Sciatic nerve (tissue), 2 donors: ENCODE data around the gene TECR. TPM values are rescaled to one million over a fixed set of nuclear protein-coding genes. Genes with fewer than 3 reads are reported as not detected.
"Not testable (repeated sequence)": the region's sequence is repeated elsewhere in the genome, so short reads cannot be mapped to it uniquely, and the experiment has no call there.

Experiments
- ATAC-seq: fragments of 200-7000 bp; cut with Tn5 transposase; one replicate; pipeline ENCODE4 v1.9.1; 2020; ENCODE audit warnings: mild to moderate bottlenecking, moderate library complexity
- DNase-seq: peaks from one replicate; pipeline ENCODE4 v3.0.0-alpha.2; 2020; ENCODE audit warnings: low spot score
- intact Hi-C: fragments of 100-400 bp; cut with DNase I; formaldehyde crosslinking; loops from one replicate; pipeline ENCODE4 v1.14.2; 2022
- total RNA-seq: library from RNA; stranded (reverse); fragmentation: NEBNext Ultra II Directional; extraction: Animal tissue kit (Norgen Biotek cat#: 25700); gene quantifications from one replicate; pipeline ENCODE4 v1.2.1, GENCODE V29; 2021
- donor health status: DM: no; HTN: no; CAD: no.
- donor health status: DM: no; HTN: no; CAD: no.

The TECR gene, protein sequence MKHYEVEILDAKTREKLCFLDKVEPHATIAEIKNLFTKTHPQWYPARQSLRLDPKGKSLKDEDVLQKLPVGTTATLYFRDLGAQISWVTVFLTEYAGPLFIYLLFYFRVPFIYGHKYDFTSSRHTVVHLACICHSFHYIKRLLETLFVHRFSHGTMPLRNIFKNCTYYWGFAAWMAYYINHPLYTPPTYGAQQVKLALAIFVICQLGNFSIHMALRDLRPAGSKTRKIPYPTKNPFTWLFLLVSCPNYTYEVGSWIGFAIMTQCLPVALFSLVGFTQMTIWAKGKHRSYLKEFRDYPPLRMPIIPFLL
- total RNA-seq, result 101 TPM

DNA sequence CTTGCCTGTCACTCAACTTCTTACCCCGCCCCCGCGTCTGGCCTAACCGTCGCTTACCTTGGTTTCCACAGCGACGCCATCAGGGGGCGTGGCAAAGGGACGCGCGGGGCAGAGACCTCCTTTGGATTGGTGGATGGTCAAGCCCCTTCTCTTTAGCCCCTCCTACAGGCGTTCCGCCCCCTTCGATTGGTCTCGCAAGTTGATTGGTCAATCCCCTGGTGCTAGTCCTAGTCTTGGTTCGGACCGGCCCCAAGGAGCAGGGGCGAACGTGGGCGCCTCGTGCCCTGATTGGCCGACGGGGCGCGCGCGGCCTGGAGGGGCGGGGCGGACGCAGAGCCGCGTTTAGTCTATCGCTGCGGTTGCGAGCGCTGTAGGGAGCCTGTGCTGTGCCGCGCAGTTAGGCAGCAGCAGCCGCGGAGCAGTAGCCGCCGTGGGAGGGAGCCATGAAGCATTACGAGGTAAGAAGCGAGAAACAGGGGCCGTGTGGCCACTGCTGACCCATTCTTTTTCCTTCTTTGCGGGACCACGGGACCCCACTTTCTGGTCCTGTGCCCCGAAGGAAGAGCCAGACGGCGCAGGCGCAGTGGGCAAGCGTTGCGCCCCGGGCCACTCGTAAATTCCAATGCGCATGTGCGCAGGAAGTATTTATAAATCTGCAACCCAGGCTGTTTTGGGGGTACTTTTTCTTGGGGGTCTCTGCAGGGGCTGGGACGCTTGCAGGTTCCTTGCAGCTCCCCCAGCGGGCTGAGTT lies at the start of gene TECR:
Gene TECR (plus strand): TSS at position 341 of the 751 bp plus-strand sequence. CDS start 103 bp downstream, at position 444.
- ATAC-seq (peak; percentile 98), DNase-seq (peak; percentile 100)
- intact Hi-C loops, result no loop called here

DNA sequence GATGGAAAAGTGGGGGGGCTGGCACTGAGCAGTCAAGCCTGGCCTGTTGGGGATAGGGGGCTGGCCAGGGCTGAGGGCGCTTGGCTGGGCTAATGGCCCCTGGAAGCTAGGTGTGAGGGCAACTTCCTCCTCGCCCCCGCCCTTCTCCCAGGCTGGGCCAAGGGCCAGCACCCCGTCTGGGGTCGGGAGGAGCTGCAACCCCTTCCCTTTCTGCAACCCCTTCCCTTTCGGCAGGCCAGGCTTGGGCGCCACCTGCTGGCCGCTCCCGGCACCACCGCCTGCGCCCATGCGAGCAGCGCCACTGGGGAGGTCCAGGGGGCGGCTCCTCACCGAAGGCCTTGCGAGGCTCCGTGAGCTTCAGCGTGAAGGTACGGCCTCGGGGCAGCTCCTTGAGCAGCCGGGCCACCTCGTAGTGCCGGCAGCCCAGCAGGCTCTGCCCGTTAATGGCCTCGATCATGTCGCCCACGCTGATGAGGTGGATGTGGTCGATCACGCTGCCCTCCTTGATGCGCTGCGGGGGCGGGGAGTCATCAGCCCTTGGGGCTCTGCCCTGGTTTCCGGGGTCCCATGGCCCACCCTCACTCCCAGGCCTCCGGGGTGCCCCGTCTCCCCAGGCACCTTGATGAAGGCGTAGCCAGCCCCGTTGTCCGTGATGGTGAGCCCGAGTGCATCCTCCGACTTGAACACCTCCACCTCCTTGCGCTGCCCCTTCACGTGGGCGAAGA lies 49.3 kb upstream of the TECR start:
- DNase-seq (no peak), ATAC-seq (no peak)
- intact Hi-C loops, result no loop called here

DNA sequence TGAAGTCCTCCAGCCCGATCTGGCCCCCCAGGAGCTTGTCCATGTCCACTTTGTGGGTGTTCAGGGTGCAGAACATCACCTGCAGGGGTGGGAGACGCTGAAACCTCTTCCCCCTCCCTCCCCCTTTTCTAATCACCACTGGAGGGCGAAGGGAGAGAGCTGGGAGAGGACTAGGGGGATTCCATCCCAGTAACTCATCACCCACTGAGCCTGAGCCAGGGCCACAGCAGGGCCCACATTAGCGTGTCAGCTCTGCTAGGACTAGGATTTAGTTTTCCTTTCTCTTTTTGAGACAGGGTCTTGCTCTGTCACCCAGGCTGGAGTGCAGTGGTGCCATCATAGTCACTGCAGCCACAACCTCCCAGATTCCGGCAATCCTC lies 48.7 kb upstream of the TECR start:
- DNase-seq, result no peak
- intact Hi-C loops, result no loop called here
- no peak for ATAC-seq

DNA sequence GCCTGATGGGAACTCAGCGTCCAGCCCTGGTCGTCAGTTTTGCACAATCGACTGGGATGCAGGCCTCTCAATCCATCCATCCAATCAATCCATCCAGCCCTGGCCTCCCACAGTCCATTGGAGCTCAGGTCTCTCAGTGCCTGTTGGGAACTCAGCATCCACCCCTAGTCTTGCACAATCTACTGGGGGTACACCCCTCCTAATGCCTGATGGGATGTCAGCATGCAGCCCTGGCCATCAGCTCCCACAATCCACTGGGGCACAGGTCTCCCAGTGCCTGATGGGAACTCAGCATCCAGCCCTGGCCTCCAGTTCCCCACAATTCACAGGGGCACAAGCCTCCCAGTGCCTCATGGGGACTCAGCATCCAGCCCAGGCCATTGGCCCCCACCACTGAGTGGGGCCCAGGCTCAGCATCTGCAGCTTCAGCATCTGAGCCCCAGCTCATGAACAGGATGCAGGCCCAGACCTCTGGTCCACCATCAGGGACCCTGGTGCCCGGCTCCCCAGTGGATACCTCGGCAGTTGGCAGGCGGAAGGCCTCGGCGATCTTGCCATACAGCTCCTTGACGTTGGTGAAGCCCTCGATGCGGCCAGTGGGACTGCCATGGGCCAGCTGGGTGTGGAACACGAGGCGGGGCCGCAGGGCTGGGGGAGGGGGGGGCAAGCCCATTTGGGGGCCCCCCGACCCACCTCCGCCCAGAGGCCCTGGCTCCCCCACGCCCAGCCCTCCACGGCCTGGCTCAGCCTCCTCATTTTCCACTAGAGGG lies 47.0 kb upstream of the TECR start:
- intact Hi-C loops, result no loop called here
- ATAC-seq (no peak), DNase-seq (no peak)

DNA sequence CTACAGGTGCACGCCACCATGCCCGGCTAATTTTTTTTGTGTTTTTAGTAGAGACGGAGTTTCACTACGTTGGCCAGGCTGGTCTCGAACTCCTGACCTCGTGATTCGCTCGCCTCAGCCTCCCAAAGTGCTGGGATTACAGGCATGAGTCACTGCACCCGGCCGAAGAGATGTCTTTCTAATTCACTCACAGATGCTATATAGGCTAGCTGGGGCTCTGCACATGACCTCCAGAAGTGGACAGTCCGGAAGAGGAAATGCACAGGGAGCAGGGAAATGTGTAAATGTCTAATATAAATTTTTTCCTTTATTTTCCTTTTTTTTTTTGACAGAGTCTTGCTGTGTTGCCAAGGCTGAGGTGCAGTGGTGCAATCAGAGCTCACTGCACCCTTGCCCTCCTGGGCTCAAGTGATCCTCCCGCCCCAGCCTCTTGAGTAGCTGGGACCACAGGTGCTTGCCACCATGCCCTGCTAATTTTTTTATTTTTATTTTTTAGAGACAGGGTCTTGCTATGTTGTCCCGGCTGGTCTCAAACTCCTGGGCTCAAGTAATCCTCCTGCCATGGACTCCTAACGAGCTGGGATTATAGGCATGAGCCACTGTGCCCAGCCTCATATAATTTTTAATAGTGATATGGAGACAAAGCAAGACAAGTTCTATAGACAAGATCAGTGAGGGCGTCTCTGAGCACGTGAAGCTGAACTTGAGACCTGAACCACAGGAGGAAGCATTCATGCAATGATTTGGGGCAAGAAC lies 41.8 kb upstream of the TECR start:
- no peak for DNase-seq
- intact Hi-C loops, result no loop called here
- no peak for ATAC-seq

DNA sequence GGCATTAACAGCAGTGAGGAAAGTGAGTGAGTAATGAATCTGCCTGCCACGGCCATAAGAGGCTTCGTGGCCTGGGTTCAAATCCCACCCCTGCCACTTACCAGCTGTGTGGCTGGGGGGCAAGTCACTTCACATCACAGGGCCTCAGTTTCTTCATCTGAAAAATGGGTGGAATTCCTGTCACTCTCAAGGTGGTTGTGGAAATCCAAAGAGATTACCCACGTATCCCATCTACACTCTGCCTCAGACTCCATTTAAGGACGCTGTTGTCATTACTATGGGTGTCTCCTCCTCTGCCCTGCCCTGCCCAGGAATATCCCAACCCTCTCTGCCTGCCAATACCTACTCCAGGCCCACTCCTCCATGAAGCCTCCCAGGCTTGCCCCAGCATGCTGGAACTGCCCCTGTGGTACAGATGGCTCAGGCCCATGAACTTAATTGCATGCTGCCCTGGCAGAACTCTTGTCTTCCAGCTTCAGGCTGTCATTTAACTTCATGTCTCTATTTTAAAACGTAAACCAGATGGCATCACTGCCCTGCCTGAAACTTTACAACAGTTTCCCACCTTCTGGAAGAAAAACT lies 36.5 kb upstream of the TECR start:
- intact Hi-C loops, result no loop called here
- DNase-seq, result no peak
- no peak for ATAC-seq

DNA sequence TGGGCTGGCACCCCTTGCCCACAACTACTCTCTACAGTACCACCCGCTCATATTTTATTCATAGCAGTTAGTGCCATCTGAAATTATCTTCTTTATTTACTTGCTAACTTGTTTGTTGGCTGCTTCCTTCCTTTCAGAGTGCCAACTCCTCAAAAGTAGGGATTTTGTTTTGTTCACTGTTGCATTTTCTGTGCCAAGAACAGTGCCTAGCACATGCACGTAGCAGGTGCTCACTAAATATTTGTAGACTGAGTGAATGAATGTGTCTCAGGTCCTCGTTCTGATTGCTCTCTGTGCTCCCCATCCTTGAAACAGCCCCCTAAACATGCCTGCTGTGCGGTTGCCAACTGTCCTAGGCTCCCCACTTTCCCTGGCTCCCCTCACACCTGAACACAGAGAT lies 35.0 kb upstream of the TECR start:
- no peak for DNase-seq
- intact Hi-C loops, result no loop called here
- ATAC-seq, result no peak

DNA sequence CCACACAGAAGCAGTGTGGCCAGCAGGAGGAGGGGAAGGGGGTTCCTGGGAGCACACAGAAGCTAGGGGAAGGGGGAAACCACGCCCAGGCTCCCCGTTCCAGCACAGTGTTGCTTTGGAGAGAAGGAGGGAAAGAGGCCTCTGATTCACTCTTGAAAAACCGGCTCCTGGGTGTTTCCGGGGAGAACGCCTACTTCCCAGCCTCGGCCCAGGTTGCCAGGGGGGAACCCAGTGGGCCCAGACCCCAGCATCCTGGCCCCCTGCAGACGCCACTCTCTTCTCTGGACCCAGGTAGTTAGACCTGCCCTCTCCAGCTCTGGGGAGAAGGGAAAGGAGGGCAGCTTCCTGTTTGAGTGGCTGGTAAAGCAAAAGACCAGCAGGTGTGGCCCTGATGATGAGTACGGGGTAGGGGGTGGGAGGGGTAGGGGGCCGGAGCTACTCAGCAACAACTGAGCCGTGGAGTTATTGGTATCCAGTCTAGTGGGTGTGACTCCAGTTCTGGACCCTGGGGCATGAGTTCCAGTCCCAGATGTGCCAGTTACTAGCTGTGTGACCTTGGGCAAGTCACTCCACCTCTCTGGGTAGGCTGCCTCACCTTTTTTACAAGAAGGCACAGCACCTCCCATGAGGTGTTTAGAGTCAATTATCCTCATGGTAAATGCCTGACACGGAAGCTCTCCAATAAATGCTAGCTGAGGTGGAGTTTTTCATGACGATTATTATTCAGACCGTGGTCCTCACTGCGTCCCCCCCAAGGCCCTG lies 34.3 kb upstream of the TECR start:
- no peak for DNase-seq
- intact Hi-C loops, result no loop called here
- no peak for ATAC-seq

DNA sequence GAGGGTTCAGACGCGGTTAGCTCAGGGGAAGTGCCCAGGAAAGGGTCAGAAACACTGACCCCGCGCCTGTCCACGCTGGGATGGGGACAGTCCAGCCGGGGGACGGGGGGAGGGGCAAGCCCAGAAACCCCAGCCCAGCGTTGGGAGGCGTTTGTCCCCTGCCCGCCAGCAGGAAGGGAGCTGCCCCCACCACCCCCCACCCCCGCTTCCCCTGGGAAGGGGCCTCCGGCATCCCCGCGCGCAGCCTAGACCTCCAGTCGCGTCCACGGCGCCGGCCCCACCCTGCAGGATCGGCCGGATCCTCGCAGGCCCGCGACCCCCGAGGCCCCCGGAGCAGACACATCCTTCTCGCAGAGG lies 33.7 kb upstream of the TECR start:
- DNase-seq (no peak), ATAC-seq (no peak)
- intact Hi-C loops, result no loop called here

DNA sequence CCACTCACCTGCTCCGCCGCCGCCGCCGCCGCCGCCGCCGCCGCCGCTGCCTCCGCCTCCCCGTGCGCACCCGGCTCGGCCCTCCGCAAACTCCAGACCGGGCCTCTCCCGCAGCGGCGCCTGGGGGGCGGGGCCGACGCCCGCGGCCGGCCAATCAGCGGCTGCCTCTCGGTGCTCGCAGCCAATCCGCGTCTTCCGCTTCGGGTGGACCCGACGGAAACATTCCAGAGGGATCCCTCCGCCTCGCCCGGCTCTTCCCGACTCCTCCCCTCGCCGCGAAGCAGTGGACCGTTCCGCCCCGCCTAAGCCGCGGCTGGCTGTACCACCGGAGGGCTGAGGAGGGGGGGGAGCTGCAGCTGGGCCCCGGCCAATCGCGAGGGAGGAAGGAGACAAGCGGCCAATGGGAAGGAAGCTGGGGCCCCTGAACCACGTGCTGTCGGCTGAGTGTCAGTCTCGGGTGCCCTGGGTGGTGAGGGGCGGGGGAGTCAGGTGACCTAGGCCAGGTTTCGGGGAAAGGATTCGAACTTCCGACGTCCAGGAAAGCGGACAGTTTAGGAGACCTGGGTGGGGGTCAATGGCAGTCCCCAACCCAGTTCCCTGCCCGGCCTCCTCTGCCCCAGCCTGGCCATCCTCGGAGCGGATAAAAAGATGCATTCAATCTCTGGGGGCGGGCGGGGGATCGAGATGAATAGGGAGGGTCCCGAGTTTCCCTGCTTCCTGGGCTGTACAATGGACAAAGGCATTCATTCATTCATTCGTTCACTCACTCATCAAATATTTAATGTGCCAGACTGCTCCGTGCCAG lies 33.2 kb upstream of the TECR start, which contains the start of gene GIPC1:
Gene GIPC1 (minus strand): TSS at position 99 of the 805 bp plus-strand sequence. CDS start 13,151 bp downstream, outside the sequence.
- ATAC-seq, result peak; percentile 98
- intact Hi-C loops, result no loop called here

DNA sequence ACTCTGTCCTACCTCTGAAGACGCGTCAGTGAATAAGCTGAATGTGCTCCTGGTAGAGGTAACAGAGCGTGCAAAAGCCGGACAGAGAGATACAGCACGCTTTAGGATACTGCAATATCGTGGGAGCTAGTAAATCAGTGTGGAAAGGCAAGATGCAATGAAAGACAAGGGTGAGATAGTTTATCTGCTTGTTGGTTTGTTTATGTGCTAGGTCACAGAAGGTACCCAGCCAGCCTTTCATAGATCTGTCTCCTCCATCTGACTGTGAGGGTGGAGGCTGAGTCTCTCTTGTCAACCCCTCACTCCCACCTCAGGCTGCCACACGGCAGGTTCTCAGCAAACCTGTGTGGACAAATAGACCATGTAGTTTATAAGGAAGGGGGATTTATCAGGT lies 32.6 kb upstream of the TECR start:
- peak; percentile 0 for ATAC-seq
- intact Hi-C loops, result no loop called here
- no peak for DNase-seq

More for the DNA sequence above, 33.2 kb upstream of the TECR start, which contains the start of gene GIPC1:
- peak; percentile 97 for DNase-seq

DNA sequence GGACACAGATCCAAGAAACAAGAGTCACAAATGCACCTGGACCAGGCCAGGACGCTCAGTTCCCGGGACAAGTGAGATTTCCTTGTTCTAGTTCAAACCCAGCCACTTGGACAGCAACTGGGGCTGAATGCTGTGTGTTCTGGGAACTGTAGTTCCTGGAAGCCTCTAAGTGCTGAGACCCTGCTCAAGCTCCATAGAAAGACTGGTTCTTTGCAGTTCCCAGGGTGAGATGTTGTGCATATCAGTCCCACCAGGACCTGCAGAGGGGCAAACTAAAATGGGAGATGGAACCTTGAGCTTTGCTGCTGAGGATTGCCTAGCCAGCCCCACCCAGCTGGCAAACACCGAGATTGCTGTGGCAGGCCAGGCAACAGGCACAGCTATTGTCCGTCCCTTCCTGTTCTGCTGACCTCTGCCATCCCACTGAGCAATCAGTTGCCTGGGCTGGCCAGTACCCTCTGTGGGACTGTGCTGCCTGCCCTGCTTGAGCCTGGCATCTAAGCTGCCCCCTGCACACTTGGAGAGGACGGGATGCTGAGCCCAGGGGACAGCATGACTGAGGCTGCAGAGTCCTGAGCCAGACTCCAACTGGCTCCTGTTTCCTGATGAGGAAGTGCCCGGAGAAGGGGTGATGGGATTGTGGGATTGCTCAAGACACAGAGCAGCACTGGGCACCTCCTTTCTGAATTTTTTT lies 32.0 kb upstream of the TECR start:
- DNase-seq, result no peak
- intact Hi-C loops, result no loop called here
- peak; percentile 14 for ATAC-seq

DNA sequence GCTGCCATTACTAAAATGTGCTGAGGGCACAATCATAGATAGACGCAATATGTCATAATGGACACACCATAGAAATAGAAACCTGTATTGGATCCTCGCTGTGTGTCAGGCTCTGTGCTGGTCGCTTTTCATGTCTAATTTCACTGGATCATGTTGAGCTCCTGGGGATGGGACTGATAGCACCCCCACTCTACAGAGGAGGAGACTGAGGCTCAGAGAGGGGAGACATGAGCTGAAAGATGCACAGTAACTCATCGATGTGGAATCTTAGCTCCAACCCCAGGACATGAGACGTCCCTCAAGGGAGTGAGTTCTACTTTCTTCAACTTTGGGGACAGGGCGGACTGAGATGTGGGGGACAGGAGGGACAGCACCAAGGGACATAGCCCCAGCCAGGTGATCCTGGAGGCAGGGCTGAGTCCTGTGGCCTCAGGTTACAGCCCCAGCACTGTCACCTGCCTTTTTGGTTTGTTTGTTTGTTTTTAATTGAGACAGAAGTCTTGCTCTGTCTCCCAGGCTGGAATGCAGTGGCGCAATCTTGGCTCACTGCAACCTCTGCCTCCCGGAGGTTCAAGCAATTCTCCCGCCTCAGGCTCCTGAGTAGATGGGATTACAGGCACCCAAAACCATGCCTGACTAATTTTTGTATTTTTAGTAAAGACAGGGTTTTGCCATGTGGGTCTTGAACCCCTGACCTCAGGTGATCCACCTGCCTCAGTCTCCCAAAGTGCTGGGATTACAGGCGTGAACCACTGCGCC lies 26.9 kb upstream of the TECR start:
- ATAC-seq, result no peak
- intact Hi-C loops, result no loop called here
- DNase-seq, result no peak

DNA sequence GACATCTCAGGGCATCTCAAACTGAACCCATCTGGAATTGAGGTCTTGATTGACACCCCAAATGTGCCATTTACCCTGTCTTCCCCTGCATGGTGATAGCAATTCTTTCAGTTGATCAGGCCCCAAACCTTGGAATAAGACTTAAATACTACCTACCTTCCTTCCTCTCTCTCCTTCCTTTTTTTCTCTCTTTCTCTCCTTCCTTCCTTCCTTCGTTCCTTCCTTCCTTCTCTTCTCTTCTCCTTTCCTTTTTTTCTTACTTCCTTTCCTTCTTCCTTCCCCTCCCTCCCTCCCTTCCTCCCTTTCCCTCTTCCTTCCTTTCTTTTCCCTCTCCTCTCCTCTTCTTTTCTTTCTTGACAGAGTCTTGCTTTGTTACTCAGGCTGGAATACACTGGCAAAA lies 26.1 kb upstream of the TECR start:
- intact Hi-C loops, result no loop called here
- DNase-seq, result no peak
- no peak for ATAC-seq

DNA sequence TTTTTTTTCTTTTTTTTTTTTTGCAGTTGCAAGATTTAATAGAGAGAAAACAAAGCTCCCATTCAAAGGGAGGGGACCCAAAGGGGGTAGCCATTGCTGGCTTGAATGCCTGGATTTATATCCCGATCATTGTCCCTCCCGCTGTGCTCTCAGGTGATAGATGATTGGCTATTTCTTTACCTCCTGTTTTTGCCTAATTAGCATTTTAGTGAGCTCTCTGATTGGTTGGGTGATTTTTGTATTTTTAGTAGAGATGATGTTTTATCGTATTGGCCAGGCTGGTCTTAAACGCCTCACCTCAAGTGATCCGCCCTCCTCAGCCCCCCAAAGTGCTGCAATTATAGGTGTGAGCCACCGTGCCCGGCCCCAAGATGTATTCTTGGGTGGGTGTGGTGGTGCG lies 24.8 kb upstream of the TECR start:
- intact Hi-C loops, DNase-seq, ATAC-seq: not testable (repeated sequence)
